Measurements from ENCODE around the gene ZNF532.
"Not testable (repeated sequence)": the region's sequence is repeated elsewhere in the genome, so short reads cannot be mapped to it uniquely, and the experiment has no call there.

The ZNF532 gene

DNA sequence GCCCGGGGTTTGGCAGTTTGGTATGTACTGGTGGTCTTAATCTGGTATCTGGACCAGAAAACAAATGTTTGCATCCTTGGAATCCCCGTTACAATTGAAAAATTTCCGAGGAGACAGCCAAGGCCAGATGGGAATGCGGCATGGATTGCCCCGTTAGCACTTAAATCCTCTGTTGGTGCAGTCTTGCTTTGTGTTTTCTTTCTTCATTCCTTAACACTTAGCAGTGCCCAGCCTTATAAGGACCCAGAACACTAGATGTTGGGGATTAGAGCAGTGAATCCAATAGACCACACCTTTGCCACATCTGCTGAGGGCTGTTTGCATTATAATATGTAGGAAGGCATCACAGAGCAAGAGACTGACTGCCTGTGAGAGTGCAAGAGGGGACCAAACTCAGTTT lies 12.8 kb upstream of the ZNF532 start:
- DNase-seq = no peak

DNA sequence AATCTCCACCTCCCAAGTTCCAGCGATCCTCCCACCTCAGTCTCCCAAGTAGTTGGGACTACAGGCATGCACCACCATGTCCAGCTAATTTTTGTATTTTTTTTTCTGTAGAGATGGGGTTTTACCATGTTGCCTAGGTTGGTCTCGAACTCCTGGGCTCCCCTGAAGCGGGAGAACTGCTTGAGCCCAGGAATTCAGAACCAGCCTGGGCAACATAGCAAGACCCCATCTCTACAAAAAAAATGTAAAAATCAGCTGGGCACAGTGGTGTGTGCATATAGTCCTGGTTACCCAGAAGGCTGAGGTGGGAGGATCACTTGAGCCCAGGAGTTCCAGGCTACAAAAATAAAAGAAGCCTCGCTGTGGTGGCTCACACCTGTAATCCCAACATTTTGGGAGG lies 12.0 kb upstream of the ZNF532 start:
- DNase-seq = no peak

DNA sequence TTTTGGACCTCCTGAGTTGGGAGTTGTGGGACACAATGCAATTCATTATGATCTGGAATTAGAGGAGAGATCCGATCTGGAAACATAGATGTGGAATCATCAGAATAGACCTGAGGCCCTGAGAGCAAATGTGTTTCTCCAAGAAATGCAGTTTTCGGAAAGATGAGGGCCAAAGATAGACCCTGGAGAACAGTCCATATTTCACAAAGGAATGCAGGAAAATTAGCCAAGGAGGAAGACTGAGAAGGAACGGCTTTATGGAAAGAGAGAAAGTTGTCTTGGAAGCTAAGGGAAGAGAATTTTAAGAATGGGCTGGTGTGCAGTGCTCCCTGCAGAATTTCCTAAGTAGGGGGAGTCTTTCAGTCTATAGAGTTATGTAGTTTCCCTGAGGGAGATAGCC lies 11.1 kb upstream of the ZNF532 start:
- no peak for DNase-seq

DNA sequence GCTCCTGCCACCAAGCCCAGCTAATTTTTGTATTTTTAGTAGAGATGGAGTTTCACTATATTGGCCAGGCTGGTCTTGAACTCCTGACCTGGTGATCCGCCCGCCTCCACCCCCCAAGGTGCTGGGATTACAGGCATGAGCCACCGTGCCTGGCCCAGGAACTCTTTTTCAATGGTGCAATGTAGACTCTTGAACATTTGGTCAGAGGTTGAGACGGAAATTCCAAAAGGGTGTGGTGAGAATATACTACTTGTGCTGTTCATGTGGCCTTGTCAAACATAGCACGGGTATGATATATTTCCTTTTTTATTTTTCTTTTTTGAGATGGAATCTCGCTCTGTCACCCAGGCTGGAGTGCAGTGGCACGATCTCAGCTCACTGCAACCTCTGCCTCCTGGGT lies 9.2 kb upstream of the ZNF532 start:
- DNase-seq = not testable (repeated sequence)

DNA sequence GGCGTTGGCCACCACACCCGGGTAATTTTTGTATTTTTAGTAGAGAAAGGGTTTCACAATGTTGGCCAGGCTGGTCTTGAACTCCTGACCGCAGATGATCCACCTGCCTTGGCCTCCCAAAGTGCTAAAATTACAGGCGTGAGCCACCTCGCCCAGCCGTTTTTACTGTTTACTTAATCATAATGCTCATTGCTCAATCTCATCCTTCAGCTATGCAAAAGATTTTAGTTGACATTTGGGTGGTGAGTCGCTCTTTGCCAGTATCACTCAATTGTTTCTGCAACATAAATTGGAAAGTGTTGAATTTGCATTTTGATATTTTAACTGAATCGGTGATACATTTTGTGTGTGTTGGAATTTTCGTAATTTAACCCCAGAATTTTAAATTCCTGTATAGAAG lies 7.8 kb upstream of the ZNF532 start:
- no peak for DNase-seq

DNA sequence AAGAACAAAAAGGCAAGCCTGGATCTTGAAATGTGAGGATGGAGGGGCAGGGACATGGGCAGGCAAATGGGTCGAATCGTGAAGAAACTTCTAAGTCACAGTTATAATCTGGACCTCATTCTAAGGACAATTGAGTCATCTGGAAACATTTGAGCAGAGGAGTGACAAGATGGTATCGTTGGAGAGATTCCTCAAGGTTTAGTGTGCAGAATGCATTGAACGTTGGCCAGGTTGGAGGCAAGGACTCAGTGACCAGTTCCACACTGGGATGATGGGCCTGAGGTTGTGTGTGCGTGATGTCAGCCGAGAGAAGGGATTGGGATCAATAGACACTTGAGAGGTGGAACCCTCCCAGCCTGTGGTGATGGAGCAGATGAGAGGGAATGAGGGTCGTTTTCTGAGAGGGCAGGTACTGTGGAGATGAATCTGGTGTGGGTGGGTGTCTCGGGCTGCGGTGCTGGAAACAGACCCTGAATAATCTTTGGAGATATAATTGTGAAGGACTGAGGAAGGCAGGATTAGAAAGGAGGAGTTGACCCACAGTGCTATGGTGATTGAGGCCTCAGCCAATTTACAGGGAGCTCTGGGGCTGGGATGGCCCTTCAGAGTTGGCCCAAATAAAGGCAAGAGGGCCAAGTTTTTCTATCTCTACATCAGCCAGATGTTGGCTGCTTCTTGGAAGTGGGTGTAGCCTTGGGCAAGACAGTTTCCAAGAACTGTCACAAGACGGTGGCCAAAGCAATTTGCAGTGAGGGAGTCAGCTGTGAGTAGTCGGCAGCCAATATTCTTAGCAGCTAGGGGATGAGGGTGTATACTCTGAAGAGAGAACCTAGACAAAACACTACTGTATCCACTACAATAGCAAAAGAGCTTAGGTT lies 5.8 kb upstream of the ZNF532 start:
- DNase-seq = no peak

DNA sequence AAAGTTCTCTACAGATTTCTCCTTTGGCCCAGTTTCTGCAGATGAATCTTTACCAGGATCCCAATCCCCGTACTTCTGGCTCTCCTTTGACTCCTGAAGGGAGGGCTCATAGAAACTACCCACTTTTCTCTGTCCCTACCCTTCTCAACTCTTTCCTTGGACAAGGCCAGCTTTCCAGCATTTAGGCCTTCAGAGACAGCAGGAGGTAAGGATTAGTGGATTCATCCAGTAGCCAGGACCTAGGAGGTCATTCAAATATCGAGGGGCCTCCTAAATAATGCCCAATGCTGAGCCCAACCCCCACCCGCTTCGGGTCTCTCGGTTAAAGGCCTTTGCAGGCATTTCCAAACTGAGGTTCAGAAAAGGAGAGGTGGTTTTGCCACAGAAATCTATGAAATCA lies 4.8 kb upstream of the ZNF532 start:
- no peak for DNase-seq

DNA sequence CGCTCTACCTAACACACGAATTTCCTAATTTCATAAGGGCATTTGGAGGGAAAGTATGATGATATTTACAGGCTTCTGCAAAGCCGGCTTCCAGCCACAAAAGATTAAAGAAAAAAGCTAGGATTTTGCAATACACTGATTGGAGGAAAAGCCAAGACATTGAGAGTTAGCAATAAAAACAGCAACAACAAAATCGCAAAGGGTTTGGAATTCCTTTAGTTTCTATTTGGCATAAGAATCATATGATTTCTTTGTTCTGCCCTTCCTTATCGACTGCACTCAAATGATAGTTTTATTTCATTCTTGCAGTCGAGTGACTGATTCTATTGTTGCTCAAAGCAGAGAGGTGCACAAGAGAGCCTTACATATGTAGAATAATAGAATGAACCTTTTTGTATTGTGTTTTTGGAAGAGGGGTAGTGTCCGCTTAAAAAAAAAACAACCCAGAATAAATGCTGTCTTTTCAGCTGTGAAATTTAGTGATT lies 3.9 kb upstream of the ZNF532 start:
- no peak for DNase-seq

DNA sequence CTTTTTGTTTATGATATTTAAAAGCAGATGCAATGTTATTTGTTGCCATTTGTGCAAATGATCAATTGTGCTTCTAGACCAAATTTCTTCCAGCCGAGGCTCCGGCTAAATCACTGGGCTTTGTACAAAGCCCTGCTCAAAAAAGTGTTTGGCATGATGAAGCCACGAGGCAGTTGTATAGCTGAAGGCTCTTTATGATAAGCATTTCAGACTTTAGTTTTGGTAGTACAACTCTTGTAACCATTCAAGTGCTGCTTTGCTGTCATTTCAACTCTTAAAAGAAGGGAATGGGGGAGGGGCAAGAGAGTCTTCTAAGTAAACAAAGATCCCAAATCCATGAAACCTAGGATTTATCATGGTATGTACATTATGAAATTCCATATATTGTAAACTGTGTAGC lies 3.3 kb upstream of the ZNF532 start:
- DNase-seq = no peak

DNA sequence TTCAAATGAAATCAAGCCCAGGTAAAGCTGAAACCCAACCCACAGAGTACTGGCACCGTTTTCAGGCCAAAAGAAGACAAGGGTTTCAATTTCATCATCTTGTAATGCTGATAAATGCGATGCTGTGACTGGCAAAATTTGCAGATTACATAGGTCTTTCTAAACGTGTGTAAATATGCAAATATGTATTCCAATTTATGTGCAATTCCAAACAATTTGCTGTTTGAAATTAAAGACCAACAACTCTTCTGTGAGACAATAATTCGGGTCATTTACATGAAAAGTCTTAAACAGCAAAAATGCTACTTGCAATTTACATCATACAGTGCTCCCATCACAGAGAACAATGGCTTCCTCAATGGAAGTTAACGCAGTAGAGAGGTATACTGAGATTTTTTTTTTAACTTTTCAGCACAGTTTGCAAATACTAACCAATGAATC lies 2.8 kb upstream of the ZNF532 start:
- no peak for DNase-seq

DNA sequence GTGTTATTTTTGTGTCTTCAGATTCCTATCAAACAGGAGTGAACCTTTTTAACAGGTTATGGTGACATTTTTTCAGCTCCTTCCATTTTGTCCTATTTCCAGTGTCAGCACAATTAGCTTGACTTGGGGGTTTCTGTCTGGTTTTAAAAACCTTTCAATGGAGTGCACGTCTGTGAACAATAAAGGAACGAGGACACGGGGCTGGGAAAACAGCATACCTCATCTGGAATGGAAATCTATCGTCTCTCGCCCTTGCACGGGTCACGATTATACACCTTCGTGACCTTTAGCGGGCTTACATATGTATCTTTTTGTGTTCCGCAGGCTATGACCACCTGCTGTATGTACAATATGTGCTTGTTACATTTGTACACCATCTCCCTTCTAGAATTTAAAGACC lies 2.3 kb upstream of the ZNF532 start:
- DNase-seq = no peak

DNA sequence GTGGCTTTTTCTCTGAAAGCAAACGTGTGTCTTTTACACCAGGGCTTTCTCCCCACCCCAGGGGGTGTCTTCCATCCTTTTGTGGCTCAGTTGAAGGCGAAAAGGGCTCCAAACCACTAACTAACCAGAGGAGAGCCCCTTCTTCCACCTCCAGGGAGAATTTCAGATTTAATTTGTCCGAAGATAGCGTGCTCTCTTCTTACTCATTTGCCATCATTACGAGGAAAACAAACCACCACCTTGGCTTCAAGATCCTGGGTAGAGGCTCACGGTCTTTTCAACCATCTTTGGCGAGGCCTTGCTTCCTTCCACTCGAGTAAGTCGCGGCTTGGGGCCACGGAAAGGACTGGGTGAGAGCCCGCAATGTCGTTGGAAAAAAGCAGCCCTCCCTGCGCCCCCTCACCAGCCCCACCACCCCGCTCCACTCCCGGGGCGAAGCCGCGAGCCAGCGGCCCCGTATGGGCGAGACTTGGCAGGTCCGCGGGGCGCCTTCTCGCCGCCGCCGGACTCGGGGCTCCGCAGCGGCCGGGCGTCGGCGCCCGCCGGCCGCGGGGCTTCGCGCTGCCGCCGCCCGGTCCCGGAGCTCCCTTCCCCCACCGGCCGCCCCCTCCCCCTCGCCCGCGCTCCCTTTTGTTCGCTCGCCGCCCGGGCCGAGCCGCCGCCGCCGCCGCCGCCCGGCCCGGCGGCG lies 1.7 kb upstream of the ZNF532 start:
- no peak for DNase-seq

DNA sequence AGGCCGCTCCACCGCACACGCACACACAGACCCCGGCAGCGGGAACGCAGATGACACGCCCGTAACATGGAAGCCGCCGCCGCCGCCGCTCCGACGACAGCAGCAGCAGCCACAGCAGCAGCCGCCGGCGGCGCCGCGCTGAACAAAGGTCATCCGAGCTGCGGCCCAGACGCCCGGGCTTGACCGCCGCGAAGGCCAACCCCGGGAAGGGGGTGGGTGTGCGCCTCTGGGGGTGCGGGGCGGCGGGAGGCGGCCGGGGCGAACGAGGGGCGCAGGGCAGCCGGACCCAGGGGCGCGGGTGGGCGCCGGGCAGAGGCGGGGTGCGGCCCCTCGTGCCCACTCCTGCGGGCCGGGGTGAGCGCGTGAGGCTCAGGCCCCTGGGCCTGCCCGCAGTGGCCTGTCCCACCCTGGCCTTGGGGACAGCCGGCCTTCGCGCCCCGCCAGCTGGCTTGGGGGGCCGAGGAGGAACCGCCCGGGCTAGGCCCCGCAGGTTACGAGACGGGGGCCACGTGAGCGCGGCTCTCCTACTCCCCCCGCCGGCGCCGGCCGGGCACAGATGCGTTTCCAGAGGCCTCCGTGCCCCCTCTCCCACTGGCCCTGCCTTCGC lies 1.0 kb upstream of the ZNF532 start:
- DNase-seq = no peak

DNA sequence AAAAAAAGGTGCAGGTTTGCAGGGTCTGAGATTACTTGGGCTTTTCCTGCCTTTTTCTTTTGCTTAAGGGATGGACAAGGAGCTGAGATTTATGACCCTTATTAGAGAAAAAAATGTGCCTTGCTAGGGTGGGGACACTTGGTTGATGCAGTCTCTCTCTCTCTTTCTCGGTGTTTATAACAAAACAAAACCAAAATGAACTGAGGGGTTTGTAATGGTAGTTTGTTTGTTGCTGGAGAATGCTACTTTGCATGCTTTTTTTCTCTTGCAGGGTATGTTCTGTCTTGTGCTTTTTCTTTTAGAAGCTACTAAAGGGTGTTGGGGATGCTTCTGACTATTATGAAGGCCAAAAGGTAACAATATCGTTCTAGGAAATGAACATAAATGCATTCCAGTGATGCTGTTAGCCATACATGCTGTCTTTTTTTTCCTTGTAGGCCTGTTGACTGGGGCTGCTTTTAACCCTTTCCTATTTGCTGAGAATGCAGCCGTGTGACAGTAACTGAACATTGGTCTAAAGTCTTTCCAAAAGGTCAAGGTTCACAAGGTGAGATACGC lies 435 bp downstream of the ZNF532 start:
- no peak for DNase-seq

DNA sequence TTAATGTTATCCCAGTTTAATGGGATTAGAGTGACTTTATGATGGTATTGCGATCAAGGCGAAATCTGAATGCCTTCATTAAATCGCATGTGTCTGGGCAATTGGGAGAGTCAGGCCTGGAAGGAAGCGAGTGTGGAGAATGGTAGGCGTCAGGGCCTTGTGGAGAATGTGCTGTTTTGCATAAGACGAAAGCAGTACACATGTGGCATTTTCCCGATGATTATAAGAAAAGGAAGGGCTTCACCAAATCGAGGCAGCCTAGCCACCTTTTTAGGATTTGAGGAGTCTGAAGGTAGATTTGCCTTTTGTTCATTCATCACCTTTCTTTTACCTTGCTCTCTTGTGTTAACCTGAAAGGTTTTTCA lies 1.0 kb downstream of the ZNF532 start:
- no peak for DNase-seq

DNA sequence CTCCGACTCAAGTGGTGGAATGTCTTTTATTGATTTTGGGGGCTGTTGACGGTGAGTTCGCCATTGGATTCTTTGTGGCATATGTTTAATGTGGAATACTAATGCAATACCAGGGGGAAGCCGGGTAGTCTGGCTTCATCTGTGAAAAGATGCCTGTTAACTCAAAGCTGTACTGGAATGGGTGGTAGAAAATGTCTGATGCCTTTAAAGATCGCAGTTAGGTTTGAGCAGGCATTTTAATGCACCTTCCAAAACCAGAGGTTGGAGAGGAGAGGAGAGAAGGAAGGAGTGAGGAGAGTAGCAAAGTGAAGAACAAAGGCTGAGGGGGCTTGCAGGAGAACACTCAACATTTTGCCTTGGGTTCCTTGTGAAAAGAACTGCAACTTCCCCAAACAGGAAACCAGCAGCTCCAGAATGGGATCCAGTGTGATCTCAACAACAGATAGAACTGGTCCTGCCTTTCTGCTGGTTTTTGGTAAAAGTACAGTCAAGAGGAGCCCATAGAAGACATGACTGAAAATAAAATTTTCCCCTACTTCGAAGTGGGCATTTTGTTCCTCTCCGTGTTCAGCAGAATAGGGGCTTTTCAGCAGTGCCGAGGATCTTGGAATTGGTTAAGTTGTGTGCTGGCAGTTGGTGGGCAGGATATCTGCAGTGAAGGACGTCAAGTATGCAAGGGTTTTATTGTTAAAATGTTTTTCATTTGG lies 1.5 kb downstream of the ZNF532 start:
- DNase-seq = no peak

DNA sequence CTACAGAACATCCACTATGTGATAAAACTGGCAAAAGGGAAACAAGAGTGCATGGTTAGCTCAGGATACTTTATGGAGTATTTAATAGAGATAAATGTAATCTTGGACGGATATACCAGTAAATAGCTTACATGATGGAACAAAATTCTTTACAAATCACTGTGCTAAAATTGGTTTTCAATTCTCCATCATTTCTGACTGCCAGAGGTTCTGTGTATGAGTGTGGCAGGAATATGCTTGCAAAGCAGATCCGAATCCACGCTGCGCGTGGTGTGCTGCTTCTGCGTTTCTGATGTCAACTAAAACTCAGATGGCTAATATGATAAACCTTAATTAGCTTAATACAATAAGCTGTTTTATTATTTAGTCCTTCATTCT lies 2.1 kb downstream of the ZNF532 start:
- DNase-seq = no peak

DNA sequence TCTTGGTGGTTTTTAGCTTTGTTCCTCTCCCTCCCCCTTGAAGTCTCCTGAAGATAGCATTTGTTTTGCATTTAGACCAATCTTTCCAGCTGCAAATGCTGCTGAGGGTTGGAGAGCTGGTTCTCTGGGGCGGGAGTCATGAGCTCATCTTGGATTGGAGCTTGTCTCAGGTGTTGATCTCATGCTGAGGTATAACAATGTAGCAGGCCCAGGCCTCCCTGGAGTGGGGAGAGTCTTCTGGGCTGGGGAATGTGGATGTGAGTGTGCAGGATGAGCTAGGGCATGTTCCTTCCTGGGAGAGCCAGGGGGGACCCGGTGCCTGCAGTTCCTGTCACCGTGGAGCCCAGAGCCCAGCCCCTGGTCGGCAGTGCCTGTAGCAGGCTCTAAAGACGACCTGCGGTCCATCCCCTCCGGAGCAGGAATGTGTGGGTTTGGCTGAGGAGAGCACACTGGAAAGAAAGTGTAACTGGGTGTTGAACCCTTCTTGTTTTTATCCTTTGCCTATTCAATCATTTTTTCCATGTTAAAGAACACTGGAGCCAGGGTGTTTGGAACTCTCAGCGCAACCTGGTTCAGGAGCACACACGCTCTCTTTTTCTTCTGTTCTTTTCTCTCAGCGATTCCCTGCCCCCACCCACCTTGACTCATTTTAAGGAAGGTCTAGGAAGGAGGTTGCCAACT lies 2.7 kb downstream of the ZNF532 start:
- DNase-seq = no peak

DNA sequence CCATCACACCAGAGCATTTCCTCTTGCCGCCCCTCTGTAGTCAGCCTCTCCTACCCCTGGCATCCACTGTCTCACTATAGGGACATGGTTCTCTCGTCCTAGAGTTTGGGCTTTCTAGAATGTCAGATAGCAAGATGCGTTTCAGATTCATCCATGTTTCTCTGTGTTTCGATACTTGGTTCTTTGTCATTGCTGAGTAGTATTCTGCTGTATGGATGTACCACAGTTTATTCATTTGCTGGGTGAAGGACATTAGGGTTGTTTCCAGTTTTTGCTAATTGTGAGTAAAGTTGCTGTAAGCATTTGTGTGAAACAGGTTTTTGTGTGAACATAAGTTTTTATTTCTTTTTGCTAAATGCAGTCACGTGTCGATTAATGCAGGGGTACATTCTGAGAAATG lies 3.8 kb downstream of the ZNF532 start:
- DNase-seq = no peak

DNA sequence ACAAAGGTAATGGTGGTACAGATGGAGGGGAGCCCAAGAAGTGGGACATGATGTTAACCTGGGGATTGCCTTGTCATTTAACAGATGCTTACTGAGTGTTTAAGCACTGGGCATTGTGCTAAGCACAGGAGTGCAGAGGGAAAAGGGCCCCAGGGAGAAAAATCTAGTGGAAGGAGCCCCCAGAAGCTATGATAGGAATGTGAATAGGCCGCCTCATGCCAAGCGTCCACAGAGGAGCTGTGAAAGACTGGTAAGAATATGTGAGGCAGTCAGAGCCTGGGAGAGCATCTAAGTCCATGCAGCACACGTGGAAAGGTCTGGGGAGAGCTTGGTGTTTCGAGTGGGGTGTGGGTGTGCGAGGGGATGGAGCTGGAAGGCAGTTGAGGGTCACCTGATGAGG lies 5.5 kb downstream of the ZNF532 start:
- DNase-seq = no peak

DNA sequence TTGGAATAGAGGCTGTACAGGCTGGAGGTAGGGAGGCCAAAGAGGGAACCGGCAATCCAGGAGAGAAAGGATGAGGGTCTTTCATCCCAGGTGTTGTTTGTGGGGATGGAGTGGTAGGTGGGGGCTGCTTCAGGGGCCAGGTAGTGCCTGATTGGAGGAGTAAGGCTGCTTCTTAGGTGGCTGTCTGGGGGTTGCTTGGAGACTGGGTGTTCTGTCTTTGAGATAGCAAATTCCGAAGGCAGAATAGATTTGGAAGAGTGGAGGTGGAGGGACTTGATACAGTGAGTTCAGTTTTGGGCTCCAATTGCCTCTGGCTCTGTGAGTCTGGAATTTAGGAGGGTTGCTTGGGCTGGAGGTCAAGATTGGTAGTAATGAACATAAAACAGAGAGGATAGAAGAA lies 5.9 kb downstream of the ZNF532 start:
- DNase-seq = no peak

All from GDM1 (cell line).